Left colon (tissue), 2 donors: ENCODE data around the gene ITIH4. TPM values are rescaled to one million over a fixed set of nuclear protein-coding genes. Genes with fewer than 3 reads are reported as not detected.

ENCODE experiments used
- ATAC-seq: fragments of 200-7000 bp; cut with Tn5 transposase; one replicate; pipeline ENCODE4 v1.9.1; 2020; ENCODE audit warnings: mild to moderate bottlenecking, moderate library complexity
- DNase-seq, 2 donors: peaks; one replicate each; pipeline ENCODE4 v3.0.0-alpha.2; 2020
- intact Hi-C, 2 donors: fragments of 100-400 bp; cut with DNase I in 1 of 2; cut with micrococcal nuclease in 1 of 2; formaldehyde crosslinking; loops; one replicate each; pipeline versions ENCODE4 v1.11.2 to v1.14.0; 2022; cut with DNase I, micrococcal nuclease
- total RNA-seq, 2 donors: library from RNA; stranded (reverse); fragmentation: NEBNext Ultra II Directional; extraction: Animal tissue kit (Norgen Biotek cat#: 25700); gene quantifications; one replicate each; pipeline ENCODE4 v1.2.1, GENCODE V29; 2021
- donor health status: DM: no; HTN: no; CAD: no.
- donor health status: DM: yes; HTN: yes; CAD: no.

Gene ITIH4
- total RNA-seq, 2 donors from 2014 or later: 2.7 to 5.5 TPM

DNA sequence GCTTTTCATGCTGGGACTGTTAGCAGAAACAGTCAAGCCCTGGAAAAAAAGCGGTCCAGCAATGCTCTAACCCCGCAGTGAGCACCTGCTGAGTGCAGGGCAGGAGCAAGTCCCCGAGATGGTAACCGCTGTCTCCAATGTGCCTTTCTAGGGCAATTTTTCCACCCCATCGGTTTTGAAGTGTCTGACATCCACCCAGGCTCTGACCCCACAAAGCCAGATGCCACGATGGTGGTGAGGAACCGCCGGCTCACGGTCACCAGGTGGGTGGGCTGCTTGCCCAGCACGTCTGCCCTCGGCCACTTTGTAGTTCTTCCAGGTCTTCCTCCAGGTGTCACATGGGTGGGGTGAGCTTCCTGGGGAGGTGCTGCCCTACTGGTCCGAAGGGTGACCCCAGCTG is 39.1 kb downstream of the ITIH4 start:
- ATAC-seq: no peak
- no peak for DNase-seq
- intact Hi-C loops: no loop called here

DNA sequence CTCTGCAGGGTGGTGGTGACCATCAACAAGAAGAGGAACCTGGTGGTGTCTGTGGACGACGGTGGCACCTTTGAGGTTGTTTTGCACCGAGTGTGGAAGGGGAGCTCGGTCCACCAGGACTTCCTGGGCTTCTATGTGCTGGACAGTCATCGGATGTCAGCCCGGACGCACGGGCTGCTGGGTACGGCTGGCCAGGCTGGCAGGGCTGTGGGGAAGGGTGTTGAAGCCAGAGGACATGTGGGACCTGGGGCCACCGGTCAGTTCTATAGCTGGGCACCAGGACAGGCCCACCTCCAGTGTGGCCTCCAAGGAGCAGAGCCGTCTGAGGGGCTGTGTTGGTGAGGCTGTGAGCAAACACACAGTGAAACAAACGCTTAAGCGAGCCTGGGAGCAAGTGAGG is 39.7 kb downstream of the ITIH4 start:
- ATAC-seq (no peak), DNase-seq (no peak)
- intact Hi-C loops: no loop called here

DNA sequence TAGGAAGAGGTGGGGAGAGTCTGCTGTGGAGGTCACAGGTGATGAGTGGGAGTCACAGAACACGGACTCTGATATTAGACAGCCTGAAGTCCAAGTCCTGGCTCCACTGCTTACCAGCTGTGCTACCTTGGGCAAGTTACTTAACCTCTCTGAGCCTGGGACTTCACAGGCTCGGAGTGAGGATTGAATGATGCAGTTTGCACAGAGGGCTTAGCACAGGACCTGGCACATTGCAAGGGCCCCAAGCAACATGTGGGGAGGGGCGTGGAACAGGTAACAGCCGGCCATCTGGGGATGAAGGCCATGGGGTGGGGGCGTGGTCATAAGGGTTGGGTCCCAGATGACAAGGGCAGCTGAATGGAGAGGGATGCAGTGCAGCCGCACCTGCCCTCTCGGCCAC is 40.1 kb downstream of the ITIH4 start:
- intact Hi-C loops: no loop called here
- no peak for DNase-seq
- ATAC-seq: no peak

DNA sequence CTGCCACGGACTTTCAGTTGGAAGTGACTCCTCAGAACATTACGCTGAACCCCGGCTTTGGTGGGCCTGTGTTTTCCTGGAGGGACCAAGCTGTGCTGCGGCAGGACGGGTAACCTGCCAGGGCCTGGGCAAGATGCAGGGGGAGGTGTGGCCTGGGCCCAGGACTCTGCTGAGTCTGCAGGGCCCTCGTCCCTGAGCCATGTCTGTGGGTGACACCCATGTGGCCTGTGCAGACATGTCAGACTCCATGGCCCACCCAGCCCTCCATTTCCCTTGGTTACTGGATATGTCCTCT is 40.8 kb downstream of the ITIH4 start:
- no peak for DNase-seq
- intact Hi-C loops: no loop called here
- no peak for ATAC-seq

DNA sequence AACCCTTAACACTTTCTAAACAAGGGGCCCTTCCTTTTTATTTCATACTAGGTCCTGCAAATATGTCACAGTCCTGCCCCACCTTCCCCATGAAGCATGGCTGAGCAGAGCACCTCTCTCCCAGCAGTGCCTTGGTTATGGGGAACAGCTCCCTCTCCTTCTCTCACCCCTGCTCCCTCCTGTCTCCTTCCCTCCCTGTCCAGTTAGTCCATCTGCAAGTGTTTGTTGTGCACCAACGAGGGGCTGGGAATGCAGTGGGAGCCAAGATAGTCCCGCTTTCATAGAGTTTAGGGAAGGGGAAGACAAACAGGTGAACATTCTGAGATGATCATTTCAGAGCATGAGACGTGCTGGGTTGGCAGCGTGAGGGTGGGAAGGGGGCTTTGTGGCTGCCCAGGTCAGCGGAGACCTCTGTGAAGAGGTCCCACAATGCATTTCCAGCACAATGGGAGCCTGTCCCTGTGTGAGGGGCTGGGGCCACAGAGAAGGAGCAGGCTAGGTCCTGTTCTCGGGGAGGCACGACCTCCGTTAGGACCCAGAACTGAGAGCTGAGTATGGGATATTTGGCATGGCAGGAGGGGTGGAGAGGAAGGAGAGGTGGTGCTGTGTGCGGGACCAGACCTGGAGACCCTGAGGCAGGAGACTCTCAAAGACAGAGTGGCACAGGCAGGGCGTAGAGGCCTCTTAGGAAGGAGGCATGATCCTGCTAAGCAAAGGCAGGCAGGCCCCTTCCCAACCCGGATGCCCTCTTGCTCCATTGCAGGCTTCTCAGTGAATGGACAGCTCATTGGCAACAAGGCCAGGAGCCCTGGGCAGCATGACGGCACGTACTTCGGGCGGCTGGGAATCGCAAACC is 41.4 kb downstream of the ITIH4 start:
- DNase-seq: no peak
- no peak for ATAC-seq
- intact Hi-C loops: no loop called here

DNA sequence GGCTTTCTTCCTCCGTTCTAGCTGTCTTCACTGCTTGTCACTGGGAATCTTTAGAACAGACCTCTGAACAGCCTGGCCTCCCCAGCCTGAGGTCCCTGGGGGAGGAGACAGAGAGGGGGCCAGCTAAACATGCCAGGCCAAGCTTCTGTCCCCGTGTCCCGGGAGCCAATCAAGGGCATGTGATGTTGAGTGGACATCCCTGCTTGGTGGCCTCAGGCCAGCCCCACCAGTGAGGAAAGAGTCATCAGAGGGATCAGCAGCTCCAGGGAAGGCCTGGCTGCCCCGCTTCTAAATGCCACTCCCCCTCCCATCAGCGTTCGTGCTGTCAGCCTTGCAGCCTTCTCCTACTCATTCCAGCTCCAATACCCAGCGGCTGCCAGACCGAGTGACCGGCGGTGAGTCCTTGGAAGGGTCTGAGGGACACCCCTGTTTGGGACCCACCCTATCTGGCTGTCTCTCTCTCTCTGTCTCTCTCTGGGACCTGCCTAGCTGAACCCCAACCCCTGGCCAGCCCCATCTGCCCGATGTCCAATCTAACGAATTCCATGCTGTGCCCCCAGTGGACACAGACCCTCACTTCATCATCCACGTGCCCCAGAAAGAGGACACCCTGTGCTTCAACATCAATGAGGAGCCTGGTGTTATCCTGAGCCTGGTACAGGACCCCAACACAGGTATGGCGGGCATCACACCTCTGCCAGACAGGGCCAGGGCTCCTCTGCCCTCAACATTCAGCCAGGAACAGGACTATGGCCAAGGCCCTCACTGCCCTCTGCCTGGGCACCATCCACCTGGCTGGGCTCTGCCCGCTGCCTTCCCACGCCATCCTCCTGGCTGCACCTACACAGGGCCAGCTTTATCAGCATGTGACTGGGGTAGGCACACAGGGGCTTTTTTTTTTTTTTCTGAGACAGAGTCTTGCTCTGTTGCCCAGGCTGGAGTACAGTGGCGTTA is 42.5 kb downstream of the ITIH4 start:
- no peak for ATAC-seq
- DNase-seq: no peak
- intact Hi-C loops: no loop called here

DNA sequence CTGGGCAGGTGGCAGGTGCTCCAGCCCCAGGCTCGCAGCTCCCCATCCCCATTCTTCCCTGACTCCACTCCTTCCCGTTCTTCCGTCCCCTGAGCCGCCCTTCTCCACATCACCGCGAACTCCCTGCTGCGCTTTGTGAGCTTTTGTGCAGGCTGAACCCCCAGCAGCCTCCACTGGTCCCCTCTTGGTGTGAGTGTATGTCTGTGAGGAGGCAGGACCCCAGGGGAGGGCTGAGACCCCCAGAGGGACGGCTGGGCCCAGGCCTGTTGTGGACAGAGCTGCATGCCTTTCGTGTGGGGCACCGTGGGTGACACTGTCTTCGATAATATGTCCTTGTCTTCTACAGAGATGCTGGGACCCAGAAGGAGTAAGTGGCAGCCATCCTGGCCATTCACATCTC is 43.2 kb downstream of the ITIH4 start:
- ATAC-seq (no peak), DNase-seq (no peak)
- intact Hi-C loops: no loop called here

DNA sequence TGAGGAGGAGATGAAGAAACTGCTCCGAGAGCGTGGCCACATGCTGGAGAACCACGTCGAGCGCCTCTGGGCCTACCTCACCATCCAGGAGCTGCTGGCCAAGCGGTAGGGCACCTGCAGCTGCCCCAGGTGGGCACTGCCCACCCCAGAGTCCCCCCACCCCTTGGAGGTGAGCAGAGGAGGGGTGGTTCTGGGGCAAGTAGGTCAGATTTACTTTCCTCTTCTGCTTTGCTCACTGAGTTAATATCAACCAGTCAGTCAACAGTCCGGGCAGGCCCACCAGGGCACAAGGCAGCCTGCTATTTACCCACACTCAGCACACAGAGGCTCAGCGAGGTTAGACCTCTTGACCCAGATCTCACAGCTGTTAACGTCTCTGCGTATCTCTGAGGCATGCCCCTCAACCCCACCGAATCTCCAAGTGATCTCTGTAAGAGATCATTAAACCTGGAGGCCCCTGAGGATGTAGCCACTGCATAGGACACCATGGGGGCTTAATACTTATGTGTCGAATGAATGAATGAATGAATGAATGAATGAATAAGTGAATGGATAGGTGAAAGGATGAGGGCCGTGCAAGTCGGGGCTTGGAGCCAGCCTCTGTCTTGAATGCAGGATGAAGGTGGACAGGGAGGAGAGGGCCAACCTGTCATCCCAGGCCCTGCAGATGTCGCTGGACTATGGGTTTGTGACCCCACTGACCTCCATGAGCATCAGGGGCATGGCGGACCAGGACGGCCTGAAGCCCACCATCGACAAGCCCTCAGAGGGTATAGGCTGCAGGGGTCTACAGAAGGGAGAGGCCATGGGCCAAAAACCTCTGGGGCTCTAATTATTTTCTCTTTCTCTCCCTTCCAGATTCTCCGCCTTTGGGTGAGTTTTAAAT is 43.9 kb downstream of the ITIH4 start:
- intact Hi-C loops: no loop called here
- ATAC-seq: no peak

DNA sequence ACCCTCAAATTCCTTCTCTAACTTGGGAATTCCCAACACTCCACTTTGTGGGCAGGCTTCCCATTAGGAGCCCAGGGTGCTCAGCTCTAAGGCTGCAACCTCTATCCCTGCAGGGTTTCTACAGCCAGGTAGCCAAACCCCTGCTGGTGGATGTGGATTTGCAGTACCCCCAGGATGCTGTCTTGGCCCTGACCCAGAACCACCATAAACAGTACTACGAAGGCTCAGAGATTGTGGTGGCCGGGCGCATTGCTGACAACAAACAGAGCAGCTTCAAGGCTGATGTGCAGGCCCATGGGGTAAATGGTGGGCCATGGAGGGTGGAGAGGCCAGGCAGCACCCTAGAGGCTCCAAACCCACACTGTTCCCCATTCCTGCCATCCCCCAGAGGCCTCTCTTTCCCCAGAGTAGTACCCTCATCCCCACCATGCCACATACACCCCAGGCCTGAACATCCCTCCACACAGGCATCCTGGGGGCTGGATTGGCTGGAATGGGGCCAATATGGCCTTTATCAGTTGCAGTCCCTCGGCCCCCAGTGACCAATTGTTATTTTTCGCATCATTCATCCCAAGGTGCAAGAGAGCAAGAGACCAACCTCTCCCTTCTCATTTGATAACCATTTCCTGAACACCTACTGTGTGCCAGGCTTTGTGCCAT is 45.4 kb downstream of the ITIH4 start:
- intact Hi-C loops: no loop called here
- DNase-seq (peak in 1 of 2 donors; percentile 17), ATAC-seq (no peak)

More for the DNA sequence above, 43.9 kb downstream of the ITIH4 start:
- no peak for DNase-seq

DNA sequence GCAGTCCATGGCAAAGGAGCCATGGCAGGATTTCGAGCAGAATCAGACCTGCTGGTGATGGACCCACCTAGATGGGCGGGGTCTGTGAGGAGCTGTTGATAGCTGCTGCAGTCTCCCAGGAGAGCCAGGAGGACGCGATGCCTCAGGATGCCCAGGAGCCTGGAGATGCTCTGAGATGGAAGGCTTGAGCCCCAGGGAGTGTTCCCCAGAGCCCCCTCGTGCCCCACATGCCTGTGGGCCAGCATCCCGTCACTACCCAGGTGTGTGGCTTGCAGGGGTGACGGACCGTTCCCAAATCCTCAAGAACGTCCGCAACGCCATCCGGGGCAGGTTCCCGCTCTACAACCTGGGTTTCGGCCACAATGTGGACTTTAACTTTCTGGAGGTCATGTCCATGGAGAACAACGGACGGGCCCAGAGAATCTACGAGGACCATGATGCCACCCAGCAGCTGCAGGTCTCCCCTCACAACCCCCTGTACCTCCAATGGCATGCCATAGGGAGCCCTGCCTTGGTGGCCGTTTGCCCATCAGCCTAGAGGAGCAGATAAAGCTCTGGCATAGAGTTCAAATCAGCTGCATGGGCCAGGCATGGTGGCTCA is 46.4 kb downstream of the ITIH4 start:
- intact Hi-C loops: no loop called here
- DNase-seq (peak in 1 of 2 donors; percentile 15), ATAC-seq (no peak)

DNA sequence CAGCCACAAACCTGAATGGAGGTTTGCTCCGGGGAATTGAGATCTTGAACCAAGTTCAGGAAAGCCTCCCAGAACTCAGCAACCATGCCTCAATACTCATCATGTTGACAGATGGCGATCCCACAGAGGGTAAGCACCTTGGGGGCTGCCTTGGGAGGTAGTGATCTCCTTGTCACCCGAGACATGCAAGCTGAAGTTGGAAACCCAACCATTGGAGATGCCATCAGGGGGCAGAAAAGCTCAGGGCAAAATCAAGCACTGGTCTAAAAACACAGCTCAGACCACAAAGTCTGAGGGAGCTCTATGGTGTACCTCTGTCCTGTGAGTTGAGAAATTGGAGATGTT is 47.3 kb downstream of the ITIH4 start:
- intact Hi-C loops: no loop called here
- ATAC-seq (no peak), DNase-seq (no peak)

DNA sequence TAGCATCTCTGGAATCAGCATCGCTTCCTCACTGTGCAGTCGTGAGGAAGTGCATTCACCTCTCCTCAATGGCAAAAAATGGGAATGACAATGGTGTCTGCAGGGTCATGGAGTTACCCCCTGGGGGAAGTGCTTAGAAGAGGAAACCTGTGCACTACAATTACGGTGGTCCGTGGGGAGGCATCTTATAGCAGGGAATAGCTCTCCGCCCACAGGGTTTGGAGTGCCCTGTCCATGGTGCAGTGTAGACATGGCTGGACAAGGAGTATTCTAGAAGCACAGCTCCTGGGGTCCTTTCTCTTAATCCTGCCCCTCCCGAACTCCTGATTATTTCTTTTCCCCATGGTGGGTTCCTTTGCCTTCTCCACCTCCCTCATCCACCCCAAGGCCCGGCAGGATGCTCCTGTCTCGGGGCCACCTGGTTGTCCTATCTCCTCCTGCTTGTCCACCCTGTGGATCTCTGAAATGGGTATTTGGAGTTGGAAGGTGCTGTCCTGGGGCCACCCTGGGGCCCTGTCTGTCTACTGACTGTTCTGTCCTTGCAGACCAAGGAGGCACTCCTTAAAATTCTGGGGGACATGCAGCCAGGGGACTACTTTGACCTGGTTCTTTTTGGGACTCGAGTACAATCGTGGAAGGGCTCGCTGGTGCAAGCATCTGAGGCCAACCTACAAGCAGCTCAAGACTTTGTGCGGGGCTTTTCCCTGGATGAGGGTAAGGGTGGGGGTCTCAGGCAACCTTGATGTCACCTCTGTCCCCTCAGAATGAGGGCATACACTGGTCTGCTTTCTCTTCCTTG is 47.9 kb downstream of the ITIH4 start:
- intact Hi-C loops: no loop called here
- DNase-seq (peak in 1 of 2 donors; percentile 1), ATAC-seq (no peak)

DNA sequence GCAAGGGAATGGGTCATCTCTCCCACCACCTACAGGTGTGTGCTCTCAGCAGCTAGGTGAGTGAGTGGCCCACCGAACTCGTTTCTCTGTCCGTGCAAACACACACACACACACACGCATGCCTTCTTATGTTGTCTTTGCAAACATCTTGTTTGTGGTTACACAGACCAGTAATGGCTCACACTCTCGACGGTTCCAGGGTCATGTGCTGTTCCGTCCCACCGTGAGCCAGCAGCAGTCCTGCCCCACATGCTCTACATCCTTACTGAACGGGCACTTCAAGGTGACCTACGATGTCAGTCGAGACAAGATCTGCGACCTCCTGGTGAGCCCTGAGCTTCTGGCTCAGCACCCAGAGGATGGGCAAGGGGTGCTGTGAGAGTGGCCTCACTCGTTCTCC is 48.7 kb downstream of the ITIH4 start:
- ATAC-seq (no peak), DNase-seq (peak in 1 of 2 donors; percentile 12)
- intact Hi-C loops: no loop called here

DNA sequence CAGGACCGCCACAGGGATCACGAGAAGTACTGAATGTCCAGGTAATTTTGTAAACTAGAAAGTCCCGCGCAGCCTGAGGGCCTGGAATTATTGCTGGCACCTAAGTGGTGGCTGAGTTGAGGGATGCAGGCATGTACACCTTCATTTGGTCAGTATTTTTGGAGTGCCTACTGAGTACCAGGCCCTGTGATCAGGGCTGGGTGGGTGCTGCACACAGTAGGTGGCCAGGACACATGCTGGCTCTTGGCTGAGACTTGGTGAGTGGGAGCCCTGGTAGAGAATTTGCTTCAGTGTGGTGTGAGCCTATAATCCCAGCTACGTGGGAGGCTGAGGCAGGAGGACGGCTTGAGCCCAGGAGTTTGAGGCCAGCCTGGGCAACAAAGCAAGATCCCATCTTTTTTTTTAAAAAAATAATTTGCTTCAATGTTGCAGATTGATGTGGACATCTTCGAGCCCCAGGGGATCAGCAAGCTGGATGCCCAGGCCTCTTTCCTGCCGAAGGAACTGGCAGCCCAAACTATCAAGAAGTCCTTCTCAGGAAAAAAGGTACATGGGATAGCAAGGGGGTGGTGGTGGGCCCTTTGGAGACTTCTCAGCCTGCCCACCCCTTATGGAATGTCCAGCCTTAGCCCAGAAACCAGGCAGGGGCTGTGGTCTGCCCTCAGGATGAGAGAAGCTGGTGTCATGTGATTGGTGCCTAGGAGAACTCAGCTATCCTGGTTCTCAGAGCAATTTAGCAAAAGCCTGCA is 50.5 kb downstream of the ITIH4 start:
- ATAC-seq: no peak
- peak in 1 of 2 donors; percentile 15 for DNase-seq
- intact Hi-C loops: no loop called here

DNA sequence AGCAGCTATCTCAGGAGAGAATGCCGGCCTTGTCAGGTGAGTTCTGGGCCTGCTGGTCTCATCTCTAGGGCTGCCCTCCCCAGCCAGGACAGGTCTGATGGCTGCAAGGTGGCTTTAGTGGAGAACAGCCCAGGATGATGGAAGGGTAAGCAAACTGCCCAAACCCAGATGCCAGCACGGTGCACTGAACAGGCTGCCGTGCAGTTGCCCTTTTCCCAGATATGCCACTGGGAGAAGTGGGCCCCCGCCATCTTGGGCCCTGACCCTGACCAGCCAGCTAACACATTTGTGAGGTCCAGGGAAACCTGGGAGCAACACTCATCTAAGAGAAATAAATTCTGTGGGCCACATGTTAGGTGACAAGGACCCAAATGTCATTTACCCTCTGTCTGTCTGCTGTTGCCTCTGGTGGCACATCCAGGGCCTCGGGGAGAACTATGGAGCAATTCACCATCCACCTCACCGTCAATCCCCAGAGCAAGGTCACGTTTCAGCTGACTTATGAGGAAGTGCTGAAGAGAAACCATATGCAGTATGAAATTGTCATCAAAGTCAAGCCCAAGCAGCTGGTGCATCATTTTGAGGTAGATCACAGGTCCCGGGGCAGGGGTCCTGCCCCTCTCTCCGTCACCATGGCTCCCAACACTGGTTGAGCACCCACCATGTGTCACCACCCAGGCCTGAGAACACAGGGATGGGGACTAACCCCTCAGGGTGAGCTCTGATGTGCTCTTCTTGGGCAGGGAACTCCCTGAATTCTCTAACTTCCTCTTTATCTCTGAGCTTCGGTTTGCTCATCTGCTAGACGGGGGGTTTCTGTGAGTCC is 51.2 kb downstream of the ITIH4 start:
- DNase-seq: peak in 1 of 2 donors; percentile 17
- no peak for ATAC-seq
- intact Hi-C loops: no loop called here
